IMR-90 (cell line): Measurements from ENCODE around the gene RAP1A. TPM values are rescaled to one million over a fixed set of nuclear protein-coding genes. Genes with fewer than 3 reads are reported as not detected.

ENCODE experiments used
- ATAC-seq: fragments of 200-7000 bp; cut with Tn5 transposase; 2 replicates; pipeline ENCODE4 v1.9.1; 2020; ENCODE audit warnings: low read depth, mild to moderate bottlenecking, moderate library complexity
- BruUV-seq: library from RNA; stranded (reverse); fragments of 400-500 nt; replicated peaks from 2 replicates; lab custom pipeline; 2021; lab: Mats Ljungman, UMichigan
- CTCF ChIA-PET: fragments of 300-600 bp; formaldehyde crosslinking; extraction: SDS; loops from one replicate; lab custom pipeline; 2021; ENCODE audit warnings: antibody characterized with exemption; lab: Yijun Ruan, JAX
- POLR2A ChIA-PET: fragments of 300-600 bp; sonication (Branson Sonifier 250); formaldehyde crosslinking; loops from one replicate; lab custom pipeline; 2022; ENCODE audit warnings: antibody characterized with exemption; ENCODE audit not compliant: unreplicated experiment; lab: Charles Lee
- DNase-seq: peaks from one replicate; pipeline ENCODE4 v3.0.0; 2013
- H2AFZ ChIP-seq: replicated peaks from 2 replicates; pipeline ENCODE3; 2013; ENCODE audit warnings: low read length, mild to moderate bottlenecking; ENCODE audit not compliant: poor library complexity
- H2AK5ac ChIP-seq: 2 replicates; pipeline ENCODE4 v1.6.1; 2013; ENCODE audit warnings: low read depth, low read length, inconsistent platforms
- H2AK9ac ChIP-seq: replicated peaks from 2 replicates; pipeline ENCODE3; 2013; ENCODE audit warnings: mild to moderate bottlenecking, low read depth, low read length, moderate library complexity; ENCODE audit not compliant: poor library complexity
- H2BK120ac ChIP-seq: 2 replicates; pipeline ENCODE4 v1.6.1; 2013; ENCODE audit warnings: low read depth, low read length, inconsistent platforms
- H2BK15ac ChIP-seq: 3 replicates; pipeline ENCODE4 v1.6.1; 2013; ENCODE audit warnings: low read depth, low read length, inconsistent platforms
- H2BK20ac ChIP-seq: 2 replicates; pipeline ENCODE4 v1.6.1; 2013; ENCODE audit warnings: low read depth, mild to moderate bottlenecking, inconsistent platforms, low read length, moderate library complexity
- H2BK5ac ChIP-seq: 2 replicates; pipeline ENCODE4 v1.6.1; 2013; ENCODE audit warnings: mild to moderate bottlenecking, low read depth, low read length, inconsistent platforms; ENCODE audit not compliant: poor library complexity, severe bottlenecking
- H3K14ac ChIP-seq: replicated peaks from 2 replicates; pipeline ENCODE4 v1.6.1; 2013; ENCODE audit warnings: low read depth, low read length, inconsistent platforms
- H3K18ac ChIP-seq: 2 replicates; pipeline ENCODE4 v1.6.1; 2013; ENCODE audit warnings: low read depth, low read length, control low read depth
- H3K23ac ChIP-seq: 2 replicates; pipeline ENCODE4 v1.6.1; 2013; ENCODE audit warnings: low read depth, low read length, inconsistent platforms
- H3K27ac ChIP-seq: 2 replicates; pipeline ENCODE4 v1.5.1; 2013; ENCODE audit warnings: mild to moderate bottlenecking, control low read depth, low read length; ENCODE audit not compliant: insufficient read depth
- H3K27me3 ChIP-seq: 2 replicates; pipeline ENCODE4 v1.6.1; 2013; ENCODE audit warnings: low read length; ENCODE audit not compliant: control insufficient read depth, insufficient read depth
- H3K36me3 ChIP-seq: 2 replicates; pipeline ENCODE4 v1.6.1; 2013; ENCODE audit warnings: low read length, mixed read lengths; ENCODE audit not compliant: control insufficient read depth, insufficient read depth
- H3K4ac ChIP-seq: 2 replicates; pipeline ENCODE4 v1.6.1; 2013; ENCODE audit warnings: low read depth, low read length, inconsistent platforms
- H3K4me1 ChIP-seq: 2 replicates; pipeline ENCODE4 v1.6.1; 2013; ENCODE audit warnings: low read length, mixed read lengths; ENCODE audit not compliant: control insufficient read depth, insufficient read depth
- H3K4me2 ChIP-seq: 2 replicates; pipeline ENCODE4 v1.6.1; 2013; ENCODE audit warnings: low read depth, mild to moderate bottlenecking, control low read depth, low read length, moderate library complexity
- H3K4me3 ChIP-seq: 2 replicates; pipeline ENCODE4 v1.5.1; 2013; ENCODE audit warnings: low read depth, mild to moderate bottlenecking, control low read depth, low read length, moderate library complexity; ENCODE audit not compliant: insufficient read depth
- H3K56ac ChIP-seq: 2 replicates; pipeline ENCODE4 v1.6.1; 2013; ENCODE audit warnings: low read length, inconsistent platforms; ENCODE audit not compliant: insufficient read depth; ENCODE audit errors: extremely low read depth
- H3K79me1 ChIP-seq, 2 experiments: 2 replicates each; pipeline ENCODE4 v1.6.1; 2013; ENCODE audit warnings: low read length in 2 of 2, inconsistent platforms in 1 of 2, low read depth in 1 of 2
- H3K9ac ChIP-seq: 2 replicates; pipeline ENCODE4 v1.6.1; 2013; ENCODE audit warnings: low read depth, low read length, control low read depth
- H3K9me1 ChIP-seq: 2 replicates; pipeline ENCODE4 v1.6.1; 2013; ENCODE audit warnings: low read length, inconsistent platforms; ENCODE audit not compliant: insufficient read depth
- H3K9me3 ChIP-seq: 2 replicates; pipeline ENCODE4 v1.6.1; 2013; ENCODE audit warnings: low read length; ENCODE audit not compliant: control insufficient read depth, insufficient read depth
- H4K20me1 ChIP-seq: 2 replicates; pipeline ENCODE4 v1.6.1; 2013; ENCODE audit warnings: low read length, inconsistent platforms; ENCODE audit not compliant: insufficient read depth
- H4K5ac ChIP-seq: 2 replicates; pipeline ENCODE4 v1.6.1; 2013; ENCODE audit warnings: mild to moderate bottlenecking, low read depth, low read length, control low read depth
- H4K8ac ChIP-seq, 2 experiments: 2 replicates each; pipeline ENCODE4 v1.6.1; 2013; ENCODE audit warnings: low read depth in 2 of 2, low read length in 2 of 2, control low read depth in 1 of 2, inconsistent platforms in 1 of 2
- H4K91ac ChIP-seq: 2 replicates; pipeline ENCODE4 v1.6.1; 2013; ENCODE audit warnings: low read depth, low read length, inconsistent platforms; ENCODE audit not compliant: insufficient read depth
- CEBPB ChIP-seq: IDR thresholded peaks from 2 replicates; pipeline ENCODE4 v1.6.1; 2012; ENCODE audit warnings: low read depth, low read length, improper control_type of control experiment
- FOS ChIP-seq: fragments of 150-350 bp; IDR thresholded peaks from 2 replicates; pipeline ENCODE4 v1.6.1; 2016; ENCODE audit warnings: low read depth, low read length
- RAD21 ChIP-seq: IDR thresholded peaks from 2 replicates; pipeline ENCODE4 v1.6.1; 2012; ENCODE audit warnings: low read length, improper control_type of control experiment
- RFX5 ChIP-seq: IDR thresholded peaks from 2 replicates; pipeline ENCODE4 v1.8.0; 2012; ENCODE audit warnings: low read depth, mild to moderate bottlenecking, low read length, moderate library complexity
- USF2 ChIP-seq: fragments of 150-350 bp; IDR thresholded peaks from 2 replicates; pipeline ENCODE4 v1.6.1; 2017; ENCODE audit warnings: mild to moderate bottlenecking, antibody characterized with exemption, low read length, low read depth
- dilution Hi-C: fragments of 300-500 bp; cut with HindIII; formaldehyde crosslinking; loops from one replicate; pipeline ENCODE4 v1.14.3; 2018; ENCODE audit warnings: low sequenced_read_pairs; ENCODE audit not compliant: unreplicated experiment
- in situ Hi-C: fragments of 300-500 bp; cut with MboI; formaldehyde crosslinking; loops from 3 replicates; pipeline ENCODE4 v1.14.3; 2019; ENCODE audit warnings: low sequenced_read_pairs, inconsistent platforms, mixed read lengths
- intact Hi-C: fragments of 100-400 bp; cut with micrococcal nuclease; formaldehyde crosslinking; loops from 2 replicates; pipeline ENCODE4 v1.10.0; 2022
- polyA plus RNA-seq, 3 experiments: library from polyadenylated mRNA; depleted of rRNA; stranded (reverse); fragments of >200 nt; gene quantifications; 2 replicates each; pipeline ENCODE4 v1.2.3, GENCODE V29; 2012; ENCODE audit warnings: low replicate concordance in 1 of 3
- total RNA-seq: library from RNA; depleted of rRNA; stranded (reverse); fragments of >200 nt; gene quantifications from 2 replicates; pipeline ENCODE4 v1.2.3, GENCODE V29; 2012

Gene RAP1A
- total and polyA plus RNA-seq, 2 of the 4 experiments (the other 2 are of a cell fraction), result 18.1 to 43.6 TPM

- no peak overlapping the region for H3K4ac ChIP-seq
- H3K4me2 ChIP-seq, result peak overlapping the region; percentile 12; the same call in 1 of the 2 replicates
- DNase-seq (peak; percentile 91), ATAC-seq (peak; percentile 87)
- no peaks in the 10 kb centered on the region for H3K27me3 ChIP-seq
- H3K36me3 ChIP-seq, result peaks cover 3% of the 10 kb centered on the region; the same call in 1 of the 2 replicates
- peaks cover 5% of the 10 kb centered on the region; the same call in 1 of the 2 replicates for H3K9me1 ChIP-seq
- no peak overlapping the region for H2AK9ac ChIP-seq
- no peak overlapping the region for H2BK15ac ChIP-seq
- H3K27ac ChIP-seq, result no peak overlapping the region
- H3K9me3 ChIP-seq, result no peaks in the 10 kb centered on the region; the same call in 1 of the 2 replicates
- BruUV-seq, result no TSS peak
- H2AK5ac ChIP-seq, result no peak overlapping the region
- H2BK20ac ChIP-seq, result no peak overlapping the region
- ChIA-PET CTCF (interaction anchor here (1.0 to 1.2 kb wide), 2 partner anchors 15 to 208 kb away, joined by 3 read pairs; no protein-coding TSS in a partner anchor), POLR2A (no interaction called here)
- H2BK120ac ChIP-seq, result no peak overlapping the region
- no peak overlapping the region for H3K14ac ChIP-seq
- peaks cover 4% of the 10 kb centered on the region; the same call in 1 of the 2 replicates for H4K20me1 ChIP-seq
- dilution Hi-C loops (no loop called here), in situ Hi-C loops (no loop called here), intact Hi-C loops (loop anchor here (5.0 kb wide), 1 partner anchor 68 kb away; no protein-coding TSS in a partner anchor)
- H4K91ac ChIP-seq, result no peak overlapping the region
- no peak overlapping the region for H2BK5ac ChIP-seq
- no peak overlapping the region for H3K23ac ChIP-seq
- H2AFZ ChIP-seq, result no peak overlapping the region
- no peak overlapping the region for H3K18ac ChIP-seq
- TF ChIP-seq CEBPB (no peak), RFX5 (no peak), RAD21 (no peak), FOS (no peak), USF2 (no peak)
- no peak overlapping the region for H4K5ac ChIP-seq
- H3K56ac ChIP-seq, result no peak overlapping the region
- H3K4me3 ChIP-seq, result no peak overlapping the region
- H3K4me1 ChIP-seq, result no peaks in the 10 kb centered on the region
- peaks cover 19 to 39% of the 10 kb centered on the region in 2 experiments; a peak in 3 of 4 replicates for H3K79me1 ChIP-seq
- H3K9ac ChIP-seq, result no peak overlapping the region
- H4K8ac ChIP-seq, result no peak overlapping the region
Observed at GRCh38 chr1:111690306-111690617, 70.7 kb downstream of the RAP1A start.
